ENCODE results near the gene MGAT5.

Gene MGAT5

DNA sequence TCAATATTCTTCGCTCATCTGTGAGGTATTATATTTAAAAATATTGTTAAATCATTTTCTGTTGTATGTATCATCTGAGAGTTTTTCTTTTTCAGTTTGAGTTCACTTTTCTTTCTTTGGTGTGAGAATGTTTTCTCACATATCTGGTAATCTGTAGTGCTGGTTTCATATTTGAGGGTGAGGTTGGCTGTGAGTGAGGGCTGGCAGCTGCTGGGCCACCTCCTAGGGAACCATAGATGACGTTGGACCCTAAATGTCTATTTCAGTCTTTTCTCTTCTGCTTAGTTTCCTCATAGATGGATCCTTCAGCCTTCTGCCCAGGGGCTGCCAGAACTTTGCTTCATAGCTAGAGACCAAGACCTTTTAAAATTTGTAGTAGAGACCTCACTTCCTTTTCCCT, 33.5 kb downstream of the MGAT5 start:
- ATAC-seq = no peak
- TF ChIP-seq ZFP3 (CRISPR knock-in tag; IDR thresholded peaks at IDR 0.05) = no peak
- no peak for TF ChIP-seq ISL1 (CRISPR knock-in tag; IDR thresholded peaks at IDR 0.05)
- TF ChIP-seq, protein P1, sequence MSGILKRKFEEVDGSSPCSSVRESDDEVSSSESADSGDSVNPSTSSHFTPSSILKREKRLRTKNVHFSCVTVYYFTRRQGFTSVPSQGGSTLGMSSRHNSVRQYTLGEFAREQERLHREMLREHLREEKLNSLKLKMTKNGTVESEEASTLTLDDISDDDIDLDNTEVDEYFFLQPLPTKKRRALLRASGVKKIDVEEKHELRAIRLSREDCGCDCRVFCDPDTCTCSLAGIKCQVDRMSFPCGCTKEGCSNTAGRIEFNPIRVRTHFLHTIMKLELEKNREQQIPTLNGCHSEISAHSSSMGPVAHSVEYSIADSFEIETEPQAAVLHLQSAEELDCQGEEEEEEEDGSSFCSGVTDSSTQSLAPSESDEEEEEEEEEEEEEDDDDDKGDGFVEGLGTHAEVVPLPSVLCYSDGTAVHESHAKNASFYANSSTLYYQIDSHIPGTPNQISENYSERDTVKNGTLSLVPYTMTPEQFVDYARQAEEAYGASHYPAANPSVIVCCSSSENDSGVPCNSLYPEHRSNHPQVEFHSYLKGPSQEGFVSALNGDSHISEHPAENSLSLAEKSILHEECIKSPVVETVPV (CRISPR knock-in tag; IDR thresholded peaks at IDR 0.05) = no peak
- TF ChIP-seq TOX (CRISPR knock-in tag; IDR thresholded peaks at IDR 0.05; ENCODE audit: borderline replicate concordance) = no peak
- TF ChIP-seq, protein P2, sequence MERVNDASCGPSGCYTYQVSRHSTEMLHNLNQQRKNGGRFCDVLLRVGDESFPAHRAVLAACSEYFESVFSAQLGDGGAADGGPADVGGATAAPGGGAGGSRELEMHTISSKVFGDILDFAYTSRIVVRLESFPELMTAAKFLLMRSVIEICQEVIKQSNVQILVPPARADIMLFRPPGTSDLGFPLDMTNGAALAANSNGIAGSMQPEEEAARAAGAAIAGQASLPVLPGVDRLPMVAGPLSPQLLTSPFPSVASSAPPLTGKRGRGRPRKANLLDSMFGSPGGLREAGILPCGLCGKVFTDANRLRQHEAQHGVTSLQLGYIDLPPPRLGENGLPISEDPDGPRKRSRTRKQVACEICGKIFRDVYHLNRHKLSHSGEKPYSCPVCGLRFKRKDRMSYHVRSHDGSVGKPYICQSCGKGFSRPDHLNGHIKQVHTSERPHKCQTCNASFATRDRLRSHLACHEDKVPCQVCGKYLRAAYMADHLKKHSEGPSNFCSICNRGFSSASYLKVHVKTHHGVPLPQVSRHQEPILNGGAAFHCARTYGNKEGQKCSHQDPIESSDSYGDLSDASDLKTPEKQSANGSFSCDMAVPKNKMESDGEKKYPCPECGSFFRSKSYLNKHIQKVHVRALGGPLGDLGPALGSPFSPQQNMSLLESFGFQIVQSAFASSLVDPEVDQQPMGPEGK (CRISPR knock-in tag; IDR thresholded peaks at IDR 0.05; ENCODE audit: borderline replicate concordance) = no peak
- TF ChIP-seq BACH2 (CRISPR knock-in tag; IDR thresholded peaks at IDR 0.05; ENCODE audit: borderline replicate concordance) = no peak
- no peak for TF ChIP-seq ARNTL (CRISPR knock-in tag; IDR thresholded peaks at IDR 0.05; ENCODE audit: borderline replicate concordance, low read depth)
- TF ChIP-seq, protein P3, sequence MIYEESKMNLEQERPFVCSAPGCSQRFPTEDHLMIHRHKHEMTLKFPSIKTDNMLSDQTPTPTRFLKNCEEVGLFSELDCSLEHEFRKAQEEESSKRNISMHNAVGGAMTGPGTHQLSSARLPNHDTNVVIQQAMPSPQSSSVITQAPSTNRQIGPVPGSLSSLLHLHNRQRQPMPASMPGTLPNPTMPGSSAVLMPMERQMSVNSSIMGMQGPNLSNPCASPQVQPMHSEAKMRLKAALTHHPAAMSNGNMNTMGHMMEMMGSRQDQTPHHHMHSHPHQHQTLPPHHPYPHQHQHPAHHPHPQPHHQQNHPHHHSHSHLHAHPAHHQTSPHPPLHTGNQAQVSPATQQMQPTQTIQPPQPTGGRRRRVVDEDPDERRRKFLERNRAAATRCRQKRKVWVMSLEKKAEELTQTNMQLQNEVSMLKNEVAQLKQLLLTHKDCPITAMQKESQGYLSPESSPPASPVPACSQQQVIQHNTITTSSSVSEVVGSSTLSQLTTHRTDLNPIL (CRISPR knock-in tag; IDR thresholded peaks at IDR 0.05; ENCODE audit: low read depth) = no peak
- no peak for TF ChIP-seq POU6F1 (CRISPR knock-in tag; IDR thresholded peaks at IDR 0.05; ENCODE audit: borderline replicate concordance, low read depth)
- TF ChIP-seq OSR1 (CRISPR knock-in tag; IDR thresholded peaks at IDR 0.05) = no peak
- no peak for TF ChIP-seq GLIS3 (CRISPR knock-in tag; IDR thresholded peaks at IDR 0.05)
- no peak for TF ChIP-seq ZNF70 (CRISPR knock-in tag; IDR thresholded peaks at IDR 0.05)
- TF ChIP-seq CSDC2 (CRISPR knock-in tag; IDR thresholded peaks at IDR 0.05) = no peak
- TF ChIP-seq ZNF565 (CRISPR knock-in tag; conservative IDR thresholded peaks at IDR 0.05; ENCODE audit: low read depth) = no peak
- TF ChIP-seq, protein P4, sequence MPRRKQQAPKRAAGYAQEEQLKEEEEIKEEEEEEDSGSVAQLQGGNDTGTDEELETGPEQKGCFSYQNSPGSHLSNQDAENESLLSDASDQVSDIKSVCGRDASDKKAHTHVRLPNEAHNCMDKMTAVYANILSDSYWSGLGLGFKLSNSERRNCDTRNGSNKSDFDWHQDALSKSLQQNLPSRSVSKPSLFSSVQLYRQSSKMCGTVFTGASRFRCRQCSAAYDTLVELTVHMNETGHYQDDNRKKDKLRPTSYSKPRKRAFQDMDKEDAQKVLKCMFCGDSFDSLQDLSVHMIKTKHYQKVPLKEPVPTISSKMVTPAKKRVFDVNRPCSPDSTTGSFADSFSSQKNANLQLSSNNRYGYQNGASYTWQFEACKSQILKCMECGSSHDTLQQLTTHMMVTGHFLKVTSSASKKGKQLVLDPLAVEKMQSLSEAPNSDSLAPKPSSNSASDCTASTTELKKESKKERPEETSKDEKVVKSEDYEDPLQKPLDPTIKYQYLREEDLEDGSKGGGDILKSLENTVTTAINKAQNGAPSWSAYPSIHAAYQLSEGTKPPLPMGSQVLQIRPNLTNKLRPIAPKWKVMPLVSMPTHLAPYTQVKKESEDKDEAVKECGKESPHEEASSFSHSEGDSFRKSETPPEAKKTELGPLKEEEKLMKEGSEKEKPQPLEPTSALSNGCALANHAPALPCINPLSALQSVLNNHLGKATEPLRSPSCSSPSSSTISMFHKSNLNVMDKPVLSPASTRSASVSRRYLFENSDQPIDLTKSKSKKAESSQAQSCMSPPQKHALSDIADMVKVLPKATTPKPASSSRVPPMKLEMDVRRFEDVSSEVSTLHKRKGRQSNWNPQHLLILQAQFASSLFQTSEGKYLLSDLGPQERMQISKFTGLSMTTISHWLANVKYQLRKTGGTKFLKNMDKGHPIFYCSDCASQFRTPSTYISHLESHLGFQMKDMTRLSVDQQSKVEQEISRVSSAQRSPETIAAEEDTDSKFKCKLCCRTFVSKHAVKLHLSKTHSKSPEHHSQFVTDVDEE (CRISPR knock-in tag; IDR thresholded peaks at IDR 0.05) = no peak

DNA sequence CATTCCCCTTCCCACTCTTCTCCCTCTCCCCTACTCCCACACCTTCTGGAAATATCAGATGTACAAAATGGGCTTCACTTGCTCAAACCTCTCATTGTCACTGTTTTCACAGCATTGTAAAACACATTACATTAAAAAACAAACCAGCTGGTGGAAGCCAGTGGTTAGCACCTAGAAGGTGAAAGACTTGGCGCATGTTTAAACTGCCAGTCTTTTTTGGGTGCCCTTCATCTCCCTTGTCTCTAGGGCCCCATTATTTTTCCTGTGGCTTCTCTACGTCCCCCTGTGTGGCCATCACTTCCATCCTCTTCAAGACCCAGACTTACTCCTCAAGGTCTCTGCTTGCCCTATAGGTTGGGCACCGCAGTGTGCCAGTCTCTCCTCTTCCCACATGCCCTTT, 34.9 kb downstream of the MGAT5 start:
- no peak for ATAC-seq
- no peak for TF ChIP-seq ZC3H10 (CRISPR knock-in tag; IDR thresholded peaks at IDR 0.05)
- TF ChIP-seq, protein P1 (CRISPR knock-in tag; IDR thresholded peaks at IDR 0.05) = no peak
- no peak for TF ChIP-seq SNAI2 (CRISPR knock-in tag; IDR thresholded peaks at IDR 0.05)
- TF ChIP-seq ZNF8 (CRISPR knock-in tag; IDR thresholded peaks at IDR 0.05) = no peak
- TF ChIP-seq ISL1 (CRISPR knock-in tag; IDR thresholded peaks at IDR 0.05) = no peak
- no peak for TF ChIP-seq ARNTL (CRISPR knock-in tag; IDR thresholded peaks at IDR 0.05; ENCODE audit: borderline replicate concordance, low read depth)
- TF ChIP-seq, protein P3 (CRISPR knock-in tag; IDR thresholded peaks at IDR 0.05; ENCODE audit: low read depth) = no peak
- no peak for TF ChIP-seq OSR1 (CRISPR knock-in tag; IDR thresholded peaks at IDR 0.05)
- no peak for TF ChIP-seq PPARA (CRISPR knock-in tag; IDR thresholded peaks at IDR 0.05; ENCODE audit: borderline replicate concordance)
- no peak for TF ChIP-seq GLIS3 (CRISPR knock-in tag; IDR thresholded peaks at IDR 0.05)
- TF ChIP-seq ZFP30 (CRISPR knock-in tag; IDR thresholded peaks at IDR 0.05) = no peak
- TF ChIP-seq, protein P2 (CRISPR knock-in tag; IDR thresholded peaks at IDR 0.05; ENCODE audit: borderline replicate concordance) = no peak
- TF ChIP-seq TCF4 (CRISPR knock-in tag; IDR thresholded peaks at IDR 0.05; ENCODE audit: borderline replicate concordance) = no peak
- TF ChIP-seq POU6F1 (CRISPR knock-in tag; IDR thresholded peaks at IDR 0.05; ENCODE audit: borderline replicate concordance, low read depth) = no peak
